ENCODE data around the gene NENF. TPM values are rescaled to one million over a fixed set of nuclear protein-coding genes. Genes with fewer than 3 reads are reported as not detected.

The NENF gene
- total and polyA plus RNA-seq, 10 of the 15 experiments (the other 5 are each of a cell fraction or from before 2014, with no cell fraction given) = 5.1 to 83.4 (median 42.7) TPM

GRCh38 chr1:212430416-212430815, 2.3 kb upstream of the NENF start:
- 75% methylated on average over 2 of the region's 2 CpGs for WGBS (ENCODE audit: insufficient coverage, insufficient replicate concordance, low lambda C conversion rate, missing lambda C conversion rate)
- POLR2A ChIA-PET = interaction anchor here (0.6 kb wide), 1 partner anchor 145 kb away, joined by 7 read pairs; no protein-coding TSS in a partner anchor
- in situ Hi-C loops (cut with MboI) = no loop called here
- TF ChIP-seq MYB (IDR thresholded peaks at IDR 0.05; ENCODE audit: borderline replicate concordance, low read depth, low read length) (no peak), RAD21 (IDR thresholded peaks at IDR 0.05; ENCODE audit: insufficient read depth, low read depth, low read length) (no peak), ZNF687 (IDR thresholded peaks at IDR 0.05) (no peak), LARP7 (IDR thresholded peaks at IDR 0.05) (no peak), CEBPZ (IDR thresholded peaks at IDR 0.05; ENCODE audit: low read depth, low read length) (no peak), PRDM15 (CRISPR knock-in tag; IDR thresholded peaks at IDR 0.05) (no peak), RB1 (IDR thresholded peaks at IDR 0.05; ENCODE audit: borderline replicate concordance) (no peak), IRF5 (IDR thresholded peaks at IDR 0.05; ENCODE audit: borderline replicate concordance) (no peak), ZNF384 (IDR thresholded peaks at IDR 0.05; ENCODE audit: borderline replicate concordance, low read depth, low read length) (no peak), ZNF622 (IDR thresholded peaks at IDR 0.05) (no peak)

More at GRCh38 chr1:212430416-212430815, 2.3 kb upstream of the NENF start:
- Histone ChIP-seq H3K79me2 (ENCODE audit: control insufficient read depth, insufficient read depth, low read length) (peaks cover 4% of the 10 kb centered on the region), H3K9ac (ENCODE audit: control insufficient read depth, insufficient read depth, low read length) (no peak overlapping the region), H3K9me3 (replicated peaks; ENCODE audit: control insufficient read depth, insufficient read depth, low read length) (no peaks in the 10 kb centered on the region), H4K20me1 (ENCODE audit: control insufficient read depth, insufficient read depth) (no peaks in the 10 kb centered on the region), H3K27ac (ENCODE audit: control insufficient read depth, insufficient read depth) (no peak overlapping the region), H3K4me2 (ENCODE audit: control insufficient read depth, insufficient read depth) (no peak overlapping the region), H2AFZ (ENCODE audit: control insufficient read depth, low read depth, low read length) (no peak overlapping the region), H3K27me3 (replicated peaks in 1 of 2; ENCODE audit: control insufficient read depth in 2 of 2, insufficient read depth in 2 of 2, low read length in 1 of 2) (no peaks in the 10 kb centered on the region), H3K4me1 (ENCODE audit: control insufficient read depth, insufficient read depth, low read length) (peaks cover 11% of the 10 kb centered on the region), H3K36me3 (ENCODE audit: control insufficient read depth in 2 of 2, insufficient read depth in 2 of 2, low read length in 1 of 2) (no peaks in the 10 kb centered on the region), H3K4me3 (no peak overlapping the region)
- ChIA-PET SMC1A (ENCODE audit: uncharacterized antibody, unreplicated experiment) (interaction anchor here (1.1 to 2.4 kb wide), 5 partner anchors 9 to 26 kb away, joined by 3 to 8 read pairs (median 4); partner anchors contain the start of gene PACC1), RAD21 (ENCODE audit: unreplicated experiment) (interaction anchor here (0.5 to 2.9 kb wide), 2 partner anchors 26 to 200 kb away, joined by 3 to 10 read pairs; no protein-coding TSS in a partner anchor), CTCF (interaction anchor here (0.7 to 1.6 kb wide), 3 partner anchors 25 to 75 kb away, joined by 3 to 11 read pairs (median 3); no protein-coding TSS in a partner anchor)
- no peak for DNase-seq (ENCODE audit: low read depth, low spot score)
- no peak for ATAC-seq
- intact Hi-C loops (cut with micrococcal nuclease; ENCODE audit: unreplicated experiment) = no loop called here
- FAIRE-seq = no peak
- BruUV-seq (replicated peaks) = no TSS peak

Measured in GM12878 (cell line).